CD4-positive, alpha-beta T cell treated with Interleukin-17A for 4 hours (primary cell): ENCODE measurements around the gene RAD51B.

Experiments
- DNase-seq: peaks from one replicate; pipeline ENCODE4 v3.0.0-alpha.2; 2020; ENCODE audit warnings: mixed read lengths

RAD51B gene

GRCh38 chr14:68609012-68609411, 789.4 kb downstream of the RAD51B start:
- no peak for DNase-seq

GRCh38 chr14:68610251-68610793, 790.7 kb downstream of the RAD51B start:
- DNase-seq = no peak

- DNase-seq = no peak
Measured at GRCh38 chr14:68611599-68611998, 792.0 kb downstream of the RAD51B start.

DNA sequence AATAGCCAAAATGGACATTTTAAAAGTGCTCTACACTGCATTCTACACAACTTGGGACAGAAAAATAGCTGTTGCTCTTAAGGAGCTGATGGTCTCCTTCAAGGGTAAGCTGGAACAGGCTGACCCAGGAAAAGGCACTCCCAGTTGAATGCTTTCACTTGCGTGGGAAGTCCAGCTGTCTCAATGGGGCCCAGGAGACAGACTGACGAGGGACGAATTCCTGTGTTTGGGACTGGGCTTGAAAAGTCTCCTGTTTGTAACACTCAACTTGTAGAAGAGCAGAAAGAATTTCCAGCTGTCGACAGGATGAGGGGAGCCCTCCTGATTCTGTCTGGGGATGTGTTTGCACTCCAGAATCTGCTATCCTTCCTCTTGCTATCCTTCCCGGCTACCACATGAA, 792.5 kb downstream of the RAD51B start:
- DNase-seq = no peak

- DNase-seq = no peak
Measured at GRCh38 chr14:68616221-68616902, 796.8 kb downstream of the RAD51B start.

DNA sequence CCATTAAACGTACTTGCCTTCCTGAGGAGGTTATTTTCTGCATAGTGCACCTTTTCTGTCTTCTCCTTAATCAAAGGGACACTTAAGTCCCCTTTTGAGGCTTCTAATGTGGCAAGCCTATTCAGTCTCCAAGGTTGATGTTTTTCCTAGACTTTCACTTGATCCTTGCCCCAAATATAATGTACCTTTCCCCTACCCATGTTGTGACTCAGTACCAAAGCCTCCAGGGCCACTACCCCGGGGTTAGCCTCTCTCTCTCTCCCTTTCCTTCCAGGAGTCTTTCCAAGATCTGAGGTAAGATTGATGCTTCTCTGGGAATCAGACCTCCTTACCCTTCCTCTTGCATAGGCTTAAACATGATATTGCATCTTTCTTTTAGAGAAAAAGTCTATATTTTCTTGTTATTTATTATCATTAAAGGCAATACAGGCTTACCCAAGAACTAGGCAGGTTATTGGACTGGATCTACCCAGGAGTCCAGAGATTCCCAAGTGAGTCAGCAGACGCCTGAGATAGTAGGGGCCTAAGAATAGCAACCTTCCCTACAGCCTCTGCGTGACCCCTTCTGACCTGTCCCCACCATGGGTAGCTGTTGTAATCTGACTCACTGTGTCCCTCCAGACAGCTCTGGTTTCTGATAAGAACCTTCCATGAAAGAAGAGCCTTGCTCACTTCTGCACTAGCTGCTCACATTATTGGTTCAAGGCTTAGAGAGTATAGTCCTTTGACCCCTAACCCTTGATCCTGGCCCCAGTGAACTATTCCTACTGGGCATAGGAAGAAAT, 800.4 kb downstream of the RAD51B start:
- DNase-seq = no peak

GRCh38 chr14:68621400-68622365, 802.1 kb downstream of the RAD51B start:
- no peak for DNase-seq

DNA sequence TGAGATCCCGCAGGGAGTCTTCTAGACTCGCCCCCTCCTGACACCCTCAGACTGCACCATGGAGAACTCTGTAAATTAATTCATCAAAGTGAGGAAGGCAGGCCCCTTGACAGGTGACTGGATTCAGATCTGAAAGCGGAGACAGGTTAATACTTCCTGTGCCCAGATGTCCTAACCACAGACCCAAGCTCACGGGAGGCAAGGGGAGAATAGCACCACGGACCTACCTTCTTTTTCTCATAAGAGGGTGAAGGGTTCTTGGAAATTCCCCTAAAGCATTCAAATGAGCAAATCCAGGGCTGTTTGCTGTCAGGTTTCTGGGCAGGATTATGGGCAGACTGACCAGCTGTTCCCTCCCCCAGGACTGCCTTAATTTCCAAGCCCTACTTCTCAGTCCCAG, 803.3 kb downstream of the RAD51B start:
- DNase-seq = no peak

GRCh38 chr14:68623307-68623706, 803.7 kb downstream of the RAD51B start:
- DNase-seq = no peak

GRCh38 chr14:68623826-68624225, 804.2 kb downstream of the RAD51B start:
- DNase-seq = no peak

DNA sequence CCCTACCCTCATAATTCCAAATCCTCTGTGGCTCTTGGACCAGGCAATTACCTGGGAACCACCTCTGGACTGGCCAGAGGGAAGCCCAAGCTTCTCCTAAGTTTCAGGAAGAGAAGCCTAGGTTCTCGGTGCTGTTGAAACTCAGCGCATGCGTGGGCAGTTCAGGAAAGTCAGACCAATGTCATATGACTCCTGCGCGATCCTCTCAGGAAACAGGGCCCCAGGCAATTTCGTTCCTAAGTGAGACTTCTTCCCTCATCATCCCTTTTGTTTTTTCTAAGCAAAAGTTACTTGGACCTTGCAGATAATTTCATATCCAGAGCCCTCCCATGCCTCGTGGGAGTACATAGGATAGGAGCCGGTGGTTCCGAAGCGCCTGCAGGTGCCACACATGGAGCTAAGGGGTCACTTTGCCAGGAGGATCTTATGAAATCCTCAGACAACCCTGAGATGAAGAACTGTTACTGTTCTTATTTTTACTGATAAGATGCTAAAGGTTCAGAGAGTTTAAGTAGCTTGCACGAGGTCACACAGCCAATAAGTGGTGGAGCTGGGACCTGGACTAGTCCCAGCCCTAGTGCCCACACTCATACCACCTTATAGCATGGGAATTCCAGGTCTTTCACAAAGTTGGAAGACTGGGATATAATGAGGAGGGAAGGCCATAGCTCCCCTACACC, 805.1 kb downstream of the RAD51B start:
- no peak for DNase-seq

DNA sequence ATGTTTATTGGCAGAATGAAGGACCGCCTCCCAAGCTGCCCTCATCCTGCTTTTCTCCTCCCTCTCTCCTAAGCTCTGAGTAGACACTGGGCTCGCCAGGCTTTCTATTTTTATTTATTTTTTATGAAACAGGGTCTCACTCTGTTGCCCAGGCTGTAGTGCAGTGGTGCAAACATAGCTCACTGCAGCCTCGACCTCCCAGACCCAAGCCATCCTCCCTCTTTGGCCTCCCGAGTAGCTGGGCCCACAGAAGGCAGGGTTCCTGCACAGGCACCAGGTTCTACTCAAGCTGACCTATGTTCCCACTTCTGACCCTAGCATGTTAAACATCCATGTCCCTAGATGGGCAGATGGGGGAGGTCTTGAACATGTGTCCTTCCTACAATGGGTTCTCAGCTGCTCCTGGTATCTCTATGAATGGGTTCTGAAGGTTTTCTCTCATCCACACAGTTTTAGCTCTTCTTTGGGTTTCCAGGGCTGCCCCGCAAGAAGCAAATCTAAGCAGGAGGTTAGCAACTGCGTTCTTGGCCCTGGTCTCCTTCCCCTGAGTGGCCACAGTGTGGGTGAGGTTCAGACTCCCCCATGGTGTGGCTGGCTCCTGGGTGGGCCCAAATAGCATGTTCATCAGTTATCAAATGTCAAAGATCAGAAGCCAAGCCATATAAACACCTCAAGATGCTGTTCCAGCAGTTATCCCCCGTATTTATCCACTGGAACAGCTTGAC, 805.9 kb downstream of the RAD51B start:
- DNase-seq = no peak

DNA sequence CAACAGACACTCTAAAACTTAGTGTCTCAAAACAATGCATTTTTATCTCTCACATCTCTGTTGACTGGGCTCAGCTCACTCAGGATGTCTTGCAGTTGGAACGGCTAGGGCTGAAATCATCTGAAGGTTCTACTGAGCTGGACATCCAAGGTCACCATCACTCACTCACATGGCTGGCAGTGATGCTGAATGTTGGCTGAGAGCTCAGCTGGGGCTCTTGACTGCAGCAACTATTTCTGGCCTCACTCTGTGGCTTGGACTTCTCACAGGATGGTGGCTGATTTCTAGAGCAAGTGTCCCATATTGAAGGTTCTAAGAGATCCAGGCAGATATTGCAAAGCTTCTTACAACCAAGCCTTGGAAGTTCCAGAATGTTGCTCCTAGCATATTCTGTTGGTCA, 806.8 kb downstream of the RAD51B start:
- DNase-seq = no peak

DNA sequence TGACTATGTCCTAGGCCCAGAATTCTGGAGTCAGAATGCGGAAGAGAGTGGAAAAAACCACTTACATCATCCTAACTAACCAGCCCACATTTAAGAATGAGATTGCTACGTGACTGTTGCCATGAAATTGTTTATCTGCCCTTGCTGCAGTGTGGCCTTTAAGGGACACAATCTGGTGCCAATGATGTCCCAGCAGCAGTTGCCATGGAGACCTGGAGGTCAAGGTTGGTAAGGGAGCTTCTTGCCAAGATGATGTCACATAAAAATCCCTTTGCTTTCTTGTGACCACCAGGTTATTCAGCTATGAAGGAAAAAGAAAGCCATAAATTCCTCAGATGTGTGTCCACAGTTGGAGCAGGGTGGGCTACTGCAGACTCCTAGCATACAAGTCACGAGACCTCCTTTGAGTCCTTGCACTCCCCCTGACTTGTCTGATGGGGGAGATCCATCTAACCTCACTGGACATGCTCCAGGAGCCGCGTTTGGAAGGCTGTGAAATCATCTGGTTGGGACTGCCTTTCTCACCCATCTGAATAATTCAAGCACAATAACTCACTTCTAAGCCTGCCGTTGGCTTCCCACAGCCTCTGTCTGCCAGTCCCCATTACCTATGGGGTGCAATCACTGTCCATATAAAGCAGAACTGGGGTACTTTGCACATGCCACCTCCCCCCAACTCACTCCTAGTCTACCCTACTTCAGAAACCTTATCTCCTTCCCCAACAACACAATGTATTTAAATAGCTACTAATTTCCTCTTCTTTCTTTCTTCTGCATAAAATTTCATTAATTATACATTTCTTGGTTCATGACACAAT, 807.7 kb downstream of the RAD51B start:
- DNase-seq = no peak

DNA sequence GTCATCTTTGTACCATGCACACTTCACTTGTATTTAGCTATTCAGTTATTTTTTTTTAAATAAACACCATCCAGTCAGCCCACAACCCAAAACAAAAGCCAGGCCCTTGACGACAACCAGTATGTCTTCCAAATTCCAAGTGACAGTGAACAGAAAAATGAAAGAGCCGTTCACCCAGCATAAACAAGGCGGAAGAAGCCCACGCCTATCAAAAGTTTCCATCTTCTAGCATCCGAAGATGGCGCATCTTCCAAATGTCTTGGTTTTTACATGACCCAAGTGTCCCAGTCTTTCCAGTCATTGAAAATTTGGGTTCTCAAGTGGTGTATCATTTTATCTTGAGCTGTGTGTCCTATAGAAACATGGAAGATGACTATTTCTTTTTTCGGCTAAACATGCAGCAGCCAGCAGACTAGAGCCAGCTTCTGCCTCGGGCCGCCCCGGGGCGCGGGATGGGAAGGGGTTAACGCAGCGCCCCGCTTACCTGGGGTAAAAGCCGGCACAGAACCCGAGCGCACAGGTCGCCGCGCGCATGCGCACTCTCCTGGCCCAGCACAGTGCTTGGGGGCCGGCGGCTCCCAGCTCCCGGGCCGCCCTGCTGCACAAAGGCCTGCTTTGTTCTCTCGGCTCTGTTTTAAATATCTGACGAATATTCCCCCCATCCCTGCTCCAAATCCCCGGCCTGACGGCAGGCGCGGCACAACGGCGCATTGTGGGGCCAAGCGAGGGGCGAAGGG, 808.5 kb downstream of the RAD51B start:
- DNase-seq = peak; percentile 85

GRCh38 chr14:68628605-68629310, 809.2 kb downstream of the RAD51B start:
- DNase-seq = peak; percentile 61

DNA sequence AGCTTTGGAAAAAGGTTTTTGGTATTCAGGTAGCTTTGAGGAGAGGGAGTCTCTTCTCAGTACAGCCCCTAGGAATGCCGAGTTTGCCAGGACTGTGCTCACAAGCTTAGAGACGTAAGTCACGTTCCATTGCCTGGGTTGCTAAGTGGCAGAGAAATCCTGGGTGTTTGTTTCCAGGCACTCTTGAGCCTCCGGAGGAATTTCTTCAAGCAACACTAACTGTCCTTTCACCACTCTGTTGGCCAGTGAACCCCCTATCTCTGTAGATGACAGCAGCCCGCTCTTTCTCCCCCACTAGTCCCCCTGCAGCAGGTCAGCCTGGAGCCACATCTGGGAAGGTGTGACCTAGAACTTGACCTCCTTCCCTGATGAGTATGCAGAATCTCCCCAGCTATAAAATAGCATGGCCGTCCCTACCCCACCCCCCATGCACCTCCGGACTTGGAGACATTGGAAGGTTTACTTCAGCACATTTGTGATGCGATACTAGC, 810.5 kb downstream of the RAD51B start:
- no peak for DNase-seq

- DNase-seq = no peak
Measured at GRCh38 chr14:68630611-68631393, 811.2 kb downstream of the RAD51B start.
